Urothelium cell line (cell line): Measurements from ENCODE around the gene ACER3.
"Not testable (repeated sequence)": the region's sequence is repeated elsewhere in the genome, so short reads cannot be mapped to it uniquely, and the experiment has no call there.

ENCODE experiments used
- DNase-seq: peaks from one replicate; pipeline ENCODE4 v3.0.0; 2011; ENCODE audit warnings: low spot score, mixed read lengths
- FAIRE-seq: peaks from 2 replicates; lab custom pipeline; 2011; peaks lifted over from hg19 to GRCh38; lab: Jason Lieb, UNC

The ACER3 gene

GRCh38 chr11:76916712-76917111 lies 56.0 kb downstream of the ACER3 start:
- DNase-seq (no peak), FAIRE-seq (no peak)

- DNase-seq (peak; percentile 53), FAIRE-seq (no peak)
Measured at GRCh38 chr11:76918941-76919386, 58.2 kb downstream of the ACER3 start.

- FAIRE-seq, result no peak
Measured at GRCh38 chr11:76919467-76919866, 58.7 kb downstream of the ACER3 start.

GRCh38 chr11:76919887-76920746 lies 59.4 kb downstream of the ACER3 start:
- FAIRE-seq (no peak), DNase-seq (peak; percentile 79)

More at GRCh38 chr11:76919467-76919866, 58.7 kb downstream of the ACER3 start:
- DNase-seq, result no peak

GRCh38 chr11:76927160-76927559 lies 66.4 kb downstream of the ACER3 start:
- DNase-seq, result no peak
- FAIRE-seq, result no peak

- DNase-seq (no peak), FAIRE-seq (no peak)
Measured at GRCh38 chr11:76935042-76935441, 74.3 kb downstream of the ACER3 start.

- FAIRE-seq (peak; percentile 89), DNase-seq (no peak)
Measured at GRCh38 chr11:76939219-76939631, 78.5 kb downstream of the ACER3 start.

- DNase-seq, result no peak
- FAIRE-seq, result no peak
Measured at GRCh38 chr11:76944225-76944624, 83.5 kb downstream of the ACER3 start.

- FAIRE-seq (peak; percentile 53), DNase-seq (no peak)
Measured at GRCh38 chr11:76946223-76946622, 85.5 kb downstream of the ACER3 start.

GRCh38 chr11:76947190-76947589 lies 86.5 kb downstream of the ACER3 start:
- no peak for FAIRE-seq
- DNase-seq, result no peak

- FAIRE-seq, result no peak
- DNase-seq, result no peak
Measured at GRCh38 chr11:76947800-76948199, 87.1 kb downstream of the ACER3 start.

- FAIRE-seq (no peak), DNase-seq (no peak)
Measured at GRCh38 chr11:76955459-76956114, 94.9 kb downstream of the ACER3 start.

GRCh38 chr11:76962583-76963416 lies 102.1 kb downstream of the ACER3 start:
- FAIRE-seq (no peak), DNase-seq (no peak)

GRCh38 chr11:76963417-76964168 lies 102.9 kb downstream of the ACER3 start:
- not testable (repeated sequence) for DNase-seq, FAIRE-seq

GRCh38 chr11:76972051-76972450 lies 111.3 kb downstream of the ACER3 start:
- DNase-seq (no peak), FAIRE-seq (no peak)

- peak; percentile 76 for FAIRE-seq
- DNase-seq, result no peak
Measured at GRCh38 chr11:76974179-76974891, 113.6 kb downstream of the ACER3 start.

GRCh38 chr11:76975513-76975912 lies 114.8 kb downstream of the ACER3 start:
- FAIRE-seq (no peak), DNase-seq (no peak)

- DNase-seq (no peak), FAIRE-seq (no peak)
Measured at GRCh38 chr11:76977791-76978190, 117.1 kb downstream of the ACER3 start.

- no peak for DNase-seq
- no peak for FAIRE-seq
Measured at GRCh38 chr11:76978239-76978638, 117.5 kb downstream of the ACER3 start.

- FAIRE-seq, result no peak
- DNase-seq, result no peak
Measured at GRCh38 chr11:76978818-76979217, 118.1 kb downstream of the ACER3 start.
